Measurements from ENCODE around the gene CDHR2.

Gene CDHR2

GRCh38 chr5:176530393-176530982, 18.7 kb upstream of the CDHR2 start:
- no peak for DNase-seq

- DNase-seq = no peak
Measured at GRCh38 chr5:176530983-176531901, 17.9 kb upstream of the CDHR2 start.

DNA sequence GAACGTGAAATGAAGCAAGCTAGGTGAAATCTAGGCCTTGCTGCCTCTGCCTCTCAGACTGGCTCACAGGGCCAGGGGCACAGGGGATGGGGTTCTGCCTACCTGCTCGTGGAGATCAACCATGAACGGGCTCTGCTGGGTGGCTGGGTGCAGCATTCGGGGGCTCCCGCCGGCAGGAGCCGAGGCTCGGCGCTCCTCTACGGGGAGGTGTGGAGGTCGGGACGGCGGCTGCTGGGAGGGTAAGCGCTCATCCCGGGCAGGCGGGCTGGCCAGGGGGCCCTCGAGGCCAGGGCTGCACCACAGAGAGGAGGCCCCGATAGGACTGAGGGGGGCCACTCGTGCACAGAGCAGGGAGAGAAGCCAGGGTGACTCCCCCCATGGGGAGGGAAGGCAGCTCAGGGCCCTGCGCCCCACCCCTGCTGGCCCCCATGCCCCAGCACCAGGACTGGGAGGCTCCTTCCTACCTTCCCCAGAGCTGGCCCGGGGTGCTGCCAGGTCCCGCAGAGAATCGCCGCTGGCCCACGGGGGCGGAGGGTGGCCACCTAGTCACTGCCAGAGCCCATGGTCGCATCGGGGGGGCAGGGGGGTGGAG, 17.1 kb upstream of the CDHR2 start:
- no peak for DNase-seq

- DNase-seq = no peak
Measured at GRCh38 chr5:176532795-176533194, 16.3 kb upstream of the CDHR2 start.

GRCh38 chr5:176533390-176533789, 15.8 kb upstream of the CDHR2 start:
- no peak for DNase-seq

GRCh38 chr5:176533894-176534611, 15.1 kb upstream of the CDHR2 start:
- no peak for DNase-seq

GRCh38 chr5:176534640-176535039, 14.5 kb upstream of the CDHR2 start:
- DNase-seq = no peak

DNA sequence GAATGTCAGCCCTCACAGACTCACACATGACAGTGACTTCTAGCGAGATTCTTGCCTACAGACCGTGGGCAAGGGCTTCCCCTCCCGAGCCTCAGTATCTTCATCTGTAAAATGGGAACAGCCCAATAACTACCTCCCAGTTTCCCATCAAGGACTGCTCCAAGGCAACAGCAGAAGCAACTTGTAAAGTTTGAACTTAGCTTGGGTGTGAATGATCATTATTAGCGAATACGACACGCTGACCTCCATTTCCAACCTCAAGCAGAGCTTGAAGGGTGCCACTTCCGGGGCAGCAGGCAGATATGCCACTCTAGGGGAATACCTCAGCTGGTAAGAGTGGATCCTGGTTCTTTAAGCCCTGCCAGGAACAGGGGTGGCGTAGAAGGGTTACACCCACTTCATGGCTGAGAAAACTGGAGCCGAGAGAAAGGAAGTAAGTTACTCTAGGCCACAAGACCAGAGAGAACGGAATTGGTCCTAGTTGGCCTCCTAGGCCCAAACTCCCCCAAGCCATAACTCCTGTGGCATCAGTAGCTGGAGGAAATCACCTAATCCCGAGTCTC, 14.0 kb upstream of the CDHR2 start:
- no peak for DNase-seq

DNA sequence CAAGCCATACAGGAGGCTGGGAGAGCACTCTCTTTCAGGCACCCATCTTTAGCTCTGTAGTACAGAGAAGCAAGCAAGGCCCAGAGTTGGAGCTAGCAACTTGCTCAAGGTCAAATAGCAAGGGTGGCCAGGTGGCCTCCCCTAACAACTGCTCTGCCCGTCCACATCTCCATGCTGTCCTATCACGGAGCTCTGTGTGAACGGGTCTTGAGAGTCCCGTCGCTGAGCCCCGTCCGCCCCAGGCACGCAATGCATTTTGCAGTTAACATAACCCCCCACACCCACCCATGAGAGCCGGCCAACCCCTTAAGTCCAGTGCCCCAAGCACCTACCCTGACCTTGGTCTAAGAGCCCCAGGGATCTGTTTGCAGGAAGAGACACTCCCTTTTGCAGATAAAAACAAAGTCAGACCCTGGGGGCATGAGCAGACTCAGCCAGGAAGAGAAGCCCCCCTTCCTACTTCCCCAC, 13.4 kb upstream of the CDHR2 start:
- DNase-seq = no peak

- DNase-seq = peak; percentile 32
Measured at GRCh38 chr5:176536132-176536901, 12.8 kb upstream of the CDHR2 start.

GRCh38 chr5:176536902-176537553, 12.1 kb upstream of the CDHR2 start, which contains the start of gene RNF44:
Gene RNF44, minus strand, starts transcription at chr5:176537402. Its CDS starts 4,930 bp downstream, at chr5:176532472.
- DNase-seq = peak; percentile 83

DNA sequence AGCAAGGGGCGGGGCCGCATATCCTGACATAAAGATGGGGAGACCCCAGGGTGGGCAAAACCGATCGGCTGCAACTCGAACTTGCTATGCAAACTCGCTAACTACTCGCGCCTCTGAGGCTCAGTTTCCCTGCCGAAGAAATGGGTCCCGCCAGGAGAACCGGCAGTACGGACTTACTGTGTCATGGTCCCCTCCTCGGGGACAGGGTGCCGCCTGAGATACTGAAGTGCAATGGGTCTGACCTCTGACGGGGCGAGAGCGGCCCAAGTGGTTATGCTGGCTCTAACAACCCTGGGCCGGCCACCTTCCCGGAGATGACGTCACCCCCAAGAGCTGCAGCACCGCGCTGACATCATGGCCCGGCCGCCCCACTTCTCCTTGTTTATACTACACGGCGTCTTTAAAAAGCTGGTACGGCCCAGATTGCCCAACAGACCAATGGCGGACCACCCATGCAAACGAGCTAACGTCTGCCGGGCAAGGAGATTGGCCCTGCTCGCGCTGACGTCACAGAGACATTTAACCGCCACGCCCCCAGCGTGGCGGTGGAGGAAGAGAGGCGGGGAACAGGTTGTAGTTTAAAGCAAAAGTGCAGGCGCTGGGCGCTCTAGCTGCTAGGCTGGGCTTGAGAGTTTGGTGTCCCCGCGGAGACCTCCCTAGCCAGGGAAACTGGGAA, 11.4 kb upstream of the CDHR2 start:
- DNase-seq = peak; percentile 87

DNA sequence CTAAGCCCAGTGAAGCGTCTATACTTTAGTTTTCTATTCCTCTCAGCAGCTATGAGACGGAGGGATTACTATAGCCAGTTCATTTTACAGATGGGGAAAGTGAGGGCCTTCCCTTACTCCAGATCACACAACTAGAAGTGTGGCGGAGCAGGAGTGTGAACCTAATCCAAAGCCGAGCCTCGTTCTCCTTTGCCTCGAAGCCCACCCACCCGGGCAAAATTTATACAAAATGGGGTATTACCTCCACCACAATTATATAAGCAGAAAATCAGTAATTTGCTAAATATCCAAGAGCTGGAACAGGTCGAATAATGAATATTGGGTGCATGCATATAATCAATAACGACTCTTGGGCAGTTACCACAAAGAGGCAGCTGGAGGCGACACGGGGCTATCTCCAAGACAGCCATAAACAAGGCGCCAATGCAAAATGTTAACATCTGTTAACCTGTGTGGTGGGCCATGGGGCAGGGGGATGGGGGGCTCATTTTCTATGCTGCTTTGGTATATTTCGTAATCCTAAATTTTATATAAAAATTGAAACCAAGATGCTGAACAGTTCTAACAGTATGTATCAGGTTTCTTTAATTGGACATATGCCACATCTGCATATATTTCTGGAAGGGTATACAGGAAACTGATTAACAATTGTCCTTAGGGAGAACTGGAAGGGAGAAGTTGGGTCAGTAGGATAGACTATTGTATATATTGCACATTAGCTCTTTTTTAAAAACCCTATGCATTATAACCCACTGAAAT, 10.7 kb upstream of the CDHR2 start:
- DNase-seq = no peak

DNA sequence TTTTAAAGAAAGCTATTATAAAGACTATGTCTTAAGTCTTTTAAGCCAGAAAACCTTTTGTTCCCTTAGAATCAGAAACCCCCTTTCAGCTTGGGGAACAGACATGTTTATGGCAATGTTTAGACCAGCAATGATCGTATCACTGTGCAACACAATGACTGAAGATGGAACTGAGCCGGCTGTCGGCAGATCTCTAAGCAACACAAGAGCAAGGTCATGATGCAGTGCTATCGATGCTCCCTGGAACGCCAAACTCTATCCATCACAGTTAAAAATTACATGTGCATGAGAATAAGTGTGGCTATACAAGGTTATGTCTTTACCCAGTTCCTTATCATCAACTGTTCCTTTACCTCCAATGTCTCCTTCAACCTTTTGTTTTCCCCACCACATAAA, 10.2 kb upstream of the CDHR2 start:
- no peak for DNase-seq

DNA sequence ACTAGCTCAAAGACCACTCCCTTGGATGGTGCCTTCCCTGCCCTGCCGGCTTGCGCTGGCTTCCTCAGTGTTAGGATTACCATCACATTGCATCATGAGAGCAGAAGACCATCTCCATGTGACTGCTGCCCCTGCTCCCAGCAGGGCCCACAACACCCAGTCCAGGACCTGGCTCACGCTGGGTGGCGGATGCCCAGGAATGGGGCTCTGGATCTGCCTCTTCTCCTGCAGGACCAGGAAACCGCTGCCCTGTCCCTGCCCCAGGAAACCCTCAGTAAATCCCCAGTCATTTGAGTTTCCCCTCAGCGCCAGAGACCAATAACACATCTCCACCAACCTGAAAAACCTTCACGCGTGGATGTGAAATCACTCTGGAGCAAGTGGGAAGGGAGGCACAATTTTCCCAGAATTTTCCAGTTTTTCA, 8.7 kb upstream of the CDHR2 start:
- no peak for DNase-seq

DNA sequence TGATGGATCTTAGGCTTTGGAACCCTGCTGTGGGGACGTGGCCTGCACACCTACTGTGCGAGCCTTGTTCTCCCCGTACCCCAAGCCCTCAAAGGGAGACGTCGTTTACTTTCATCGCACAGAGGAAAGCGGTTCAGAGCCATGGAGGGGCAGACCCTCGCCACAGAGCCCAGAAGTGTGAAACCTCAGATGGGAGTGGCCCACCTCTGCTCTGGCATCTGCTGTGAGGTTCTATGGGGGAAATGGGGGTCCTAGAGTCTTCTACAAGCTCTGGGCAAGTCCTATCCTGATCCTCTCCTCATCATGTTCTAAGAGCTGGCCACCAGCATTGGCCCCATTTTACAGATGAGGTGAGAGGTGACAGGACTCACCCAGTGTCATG, 8.2 kb upstream of the CDHR2 start:
- DNase-seq = no peak

- no peak for DNase-seq
Measured at GRCh38 chr5:176541338-176542134, 7.6 kb upstream of the CDHR2 start.

DNA sequence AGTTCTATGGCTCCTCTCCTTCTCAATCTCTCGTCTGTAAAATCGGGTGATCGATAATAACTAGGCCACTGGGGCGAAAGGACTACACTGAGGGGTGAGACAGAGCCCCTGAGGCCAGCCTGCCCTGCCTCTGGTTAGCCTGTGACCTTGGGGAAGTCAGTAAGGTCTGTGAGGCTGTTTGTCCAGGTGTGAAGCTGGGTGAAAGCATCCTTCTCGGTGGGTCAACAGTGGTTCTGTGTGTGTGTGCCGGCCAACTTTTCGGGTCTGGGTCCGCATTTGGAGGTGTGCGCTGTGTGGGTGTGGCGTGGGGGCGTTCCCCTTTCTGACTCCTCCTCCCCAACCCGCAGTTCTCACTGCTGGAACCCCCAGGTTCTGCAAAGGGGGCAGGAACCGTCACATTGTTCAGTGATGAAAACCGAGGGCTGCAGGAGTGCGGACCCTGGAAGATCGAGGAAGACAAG, 7.0 kb upstream of the CDHR2 start:
- DNase-seq = no peak
